Esophagus squamous epithelium (tissue), 4 donors: ENCODE measurements around the gene DAZAP1.

Source experiments
- POLR2A ChIP-seq, 4 donors: fragments of 450-650 bp; IDR thresholded peaks; one replicate each; pipeline ENCODE4 v1.6.1; 2017; ENCODE audit warnings: antibody characterized with exemption in 4 of 4, mild to moderate bottlenecking in 4 of 4, moderate library complexity in 3 of 4
- TF ChIP-seq, protein P1 (sequence below), 6 experiments: fragments of 450-650 bp in 4 of 6; fragments of 200-600 bp in 2 of 6; sonication (generic) in 2 of 6; IDR thresholded peaks; one replicate each; pipeline ENCODE4 v1.5.1; 2016 to 2019; ENCODE audit warnings: antibody characterized with exemption in 6 of 6, mild to moderate bottlenecking in 4 of 6, moderate library complexity in 4 of 6

- no peak for TF ChIP-seq POLR2A (IDR thresholded peaks at IDR 0.05)
- TF ChIP-seq, protein P1, sequence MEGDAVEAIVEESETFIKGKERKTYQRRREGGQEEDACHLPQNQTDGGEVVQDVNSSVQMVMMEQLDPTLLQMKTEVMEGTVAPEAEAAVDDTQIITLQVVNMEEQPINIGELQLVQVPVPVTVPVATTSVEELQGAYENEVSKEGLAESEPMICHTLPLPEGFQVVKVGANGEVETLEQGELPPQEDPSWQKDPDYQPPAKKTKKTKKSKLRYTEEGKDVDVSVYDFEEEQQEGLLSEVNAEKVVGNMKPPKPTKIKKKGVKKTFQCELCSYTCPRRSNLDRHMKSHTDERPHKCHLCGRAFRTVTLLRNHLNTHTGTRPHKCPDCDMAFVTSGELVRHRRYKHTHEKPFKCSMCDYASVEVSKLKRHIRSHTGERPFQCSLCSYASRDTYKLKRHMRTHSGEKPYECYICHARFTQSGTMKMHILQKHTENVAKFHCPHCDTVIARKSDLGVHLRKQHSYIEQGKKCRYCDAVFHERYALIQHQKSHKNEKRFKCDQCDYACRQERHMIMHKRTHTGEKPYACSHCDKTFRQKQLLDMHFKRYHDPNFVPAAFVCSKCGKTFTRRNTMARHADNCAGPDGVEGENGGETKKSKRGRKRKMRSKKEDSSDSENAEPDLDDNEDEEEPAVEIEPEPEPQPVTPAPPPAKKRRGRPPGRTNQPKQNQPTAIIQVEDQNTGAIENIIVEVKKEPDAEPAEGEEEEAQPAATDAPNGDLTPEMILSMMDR (IDR thresholded peaks at IDR 0.05), result no peak
These were observed 27.4 kb upstream of the DAZAP1 start for GRCh38 chr19:1379961-1380489.
